ENCODE results near the gene PI4K2B. TPM values are rescaled to one million over a fixed set of nuclear protein-coding genes. Genes with fewer than 3 reads are reported as not detected.
A peak's percentile ranks its signal among the peaks of the same experiment; 100 is the strongest.
"Not testable (repeated sequence)": the region's sequence is repeated elsewhere in the genome, so short reads cannot be mapped to it uniquely, and the experiment has no call there.

The PI4K2B gene
- total RNA-seq, 2 donors from 2014 or later: 15.6 to 16.1 TPM

GRCh38 chr4:25211721-25212120 is 22.1 kb upstream of the PI4K2B start:
- Mint-ChIP-seq H3K27me3 (ENCODE audit: insufficient read depth) (no peaks in the 10 kb centered on the region), H3K4me1 (peaks cover 10% of the 10 kb centered on the region), H3K36me3 (ENCODE audit: low read depth) (no peaks in the 10 kb centered on the region), H3K4me3 (no peak overlapping the region), H3K9me3 (peaks cover 23% of the 10 kb centered on the region), H3K27ac (no peak overlapping the region)
- peaks cover 5% of the 10 kb centered on the region for H3K4me1 ChIP-seq (ENCODE audit: control insufficient read depth, insufficient read depth, low read length)
- WGBS, 2 experiments (ENCODE audit: insufficient coverage in 1 of 2, insufficient read length in 1 of 2): 97% methylated on average over 2 of the region's 3 CpGs; no CpG with 5 or more reads in 1 of the 2 experiments
- peak overlapping the region; percentile 7 for H3K4me3 ChIP-seq (ENCODE audit: low read length)
- no peak overlapping the region for H3K9ac ChIP-seq (ENCODE audit: extremely low read depth, low read length, poor library complexity, severe bottlenecking)
- TF ChIP-seq CTCF (conservative IDR thresholded peaks at IDR 0.05): no peak
- no peak overlapping the region for H3K27ac ChIP-seq (ENCODE audit: low read depth, low read length)
- peaks cover 24% of the 10 kb centered on the region for H3K9me3 ChIP-seq (ENCODE audit: control insufficient read depth, low read length)
- H3K27me3 ChIP-seq (ENCODE audit: control insufficient read depth, insufficient read depth, low read length, poor library complexity, severe bottlenecking): no peaks in the 10 kb centered on the region
- H3K36me3 ChIP-seq (ENCODE audit: control insufficient read depth, insufficient read depth, low read length): no peaks in the 10 kb centered on the region
- DNase-seq: no peak

GRCh38 chr4:25212822-25213221 is 21.0 kb upstream of the PI4K2B start:
- Mint-ChIP-seq H3K36me3 (ENCODE audit: low read depth) (no peaks in the 10 kb centered on the region), H3K4me1 (peaks cover 10% of the 10 kb centered on the region), H3K4me3 (no peak overlapping the region), H3K9me3 (peaks cover 26% of the 10 kb centered on the region), H3K27ac (no peak overlapping the region), H3K27me3 (ENCODE audit: insufficient read depth) (no peaks in the 10 kb centered on the region)
- Histone ChIP-seq H3K9ac (ENCODE audit: extremely low read depth, low read length, poor library complexity, severe bottlenecking) (no peak overlapping the region), H3K9me3 (ENCODE audit: control insufficient read depth, low read length) (peaks cover 24% of the 10 kb centered on the region), H3K27me3 (ENCODE audit: control insufficient read depth, insufficient read depth, low read length, poor library complexity, severe bottlenecking) (no peaks in the 10 kb centered on the region), H3K36me3 (ENCODE audit: control insufficient read depth, insufficient read depth, low read length) (no peaks in the 10 kb centered on the region), H3K4me3 (ENCODE audit: low read length) (peak overlapping the region; percentile 36), H3K27ac (ENCODE audit: low read depth, low read length) (no peak overlapping the region), H3K4me1 (ENCODE audit: control insufficient read depth, insufficient read depth, low read length) (peaks cover 5% of the 10 kb centered on the region)
- DNase-seq: no peak
- no peak for TF ChIP-seq CTCF (conservative IDR thresholded peaks at IDR 0.05)
- 95 to 100% methylated on average over 1 of the region's 1 CpG for WGBS, 2 experiments (ENCODE audit: insufficient coverage in 1 of 2, insufficient read length in 1 of 2)

- WGBS, 2 experiments (ENCODE audit: insufficient coverage in 1 of 2, insufficient read length in 1 of 2): 96 to 100% methylated on average over 2 to 3 of the region's 3 CpGs
- H3K4me3 Mint-ChIP-seq: no peak overlapping the region
- no peaks in the 10 kb centered on the region for H3K36me3 Mint-ChIP-seq (ENCODE audit: low read depth)
- no peaks in the 10 kb centered on the region for H3K27me3 Mint-ChIP-seq (ENCODE audit: insufficient read depth)
- H3K27me3 ChIP-seq (ENCODE audit: control insufficient read depth, insufficient read depth, low read length, poor library complexity, severe bottlenecking): no peaks in the 10 kb centered on the region
- peaks cover 5% of the 10 kb centered on the region for H3K4me1 ChIP-seq (ENCODE audit: control insufficient read depth, insufficient read depth, low read length)
- no peak overlapping the region for H3K27ac ChIP-seq (ENCODE audit: low read depth, low read length)
- H3K9ac ChIP-seq (ENCODE audit: extremely low read depth, low read length, poor library complexity, severe bottlenecking): no peak overlapping the region
- no peak overlapping the region for H3K27ac Mint-ChIP-seq
- no peak for DNase-seq
- no peak overlapping the region for H3K4me3 ChIP-seq (ENCODE audit: low read length)
- no peak for TF ChIP-seq CTCF (conservative IDR thresholded peaks at IDR 0.05)
- H3K36me3 ChIP-seq (ENCODE audit: control insufficient read depth, insufficient read depth, low read length): no peaks in the 10 kb centered on the region
- H3K9me3 Mint-ChIP-seq: peaks cover 26% of the 10 kb centered on the region
- H3K4me1 Mint-ChIP-seq: peaks cover 10% of the 10 kb centered on the region
- peaks cover 24% of the 10 kb centered on the region for H3K9me3 ChIP-seq (ENCODE audit: control insufficient read depth, low read length)
These were observed 20.4 kb upstream of the PI4K2B start for GRCh38 chr4:25213347-25213979.

GRCh38 chr4:25214750-25215149 is 19.1 kb upstream of the PI4K2B start:
- H3K4me1 ChIP-seq (ENCODE audit: control insufficient read depth, insufficient read depth, low read length); H3K27me3 Mint-ChIP-seq (ENCODE audit: insufficient read depth); H3K9ac ChIP-seq (ENCODE audit: extremely low read depth, low read length, poor library complexity, severe bottlenecking); DNase-seq; H3K4me3 Mint-ChIP-seq; H3K27ac ChIP-seq (ENCODE audit: low read depth, low read length); H3K36me3 ChIP-seq (ENCODE audit: control insufficient read depth, insufficient read depth, low read length); H3K27ac Mint-ChIP-seq; H3K36me3 Mint-ChIP-seq (ENCODE audit: low read depth); H3K4me1 Mint-ChIP-seq; H3K27me3 ChIP-seq (ENCODE audit: control insufficient read depth, insufficient read depth, low read length, poor library complexity, severe bottlenecking); H3K4me3 ChIP-seq (ENCODE audit: low read length): not testable (repeated sequence)
- WGBS, 2 experiments (ENCODE audit: insufficient coverage in 1 of 2, insufficient read length in 1 of 2): 86 to 91% methylated on average over 1 of the region's 1 CpG
- H3K9me3 Mint-ChIP-seq: peaks cover 26% of the 10 kb centered on the region
- peaks cover 24% of the 10 kb centered on the region for H3K9me3 ChIP-seq (ENCODE audit: control insufficient read depth, low read length)

Data from endodermal cell (in vitro differentiated cells).